MM.1S (cell line): ENCODE data around the gene KLHDC8A.

Source experiments
- EZH2phosphoT487 ChIP-seq: fragments of 300-600 bp; sonication (generic); IDR thresholded peaks from 2 replicates; pipeline ENCODE4 v1.6.1; 2018; ENCODE audit warnings: antibody characterized with exemption, low read length
- TF ChIP-seq, protein P1 (sequence below): fragments of 300-600 bp; sonication (generic); IDR thresholded peaks from 2 replicates; pipeline ENCODE4 v1.5.1; 2016; ENCODE audit warnings: antibody characterized with exemption, low read length, mixed read lengths

DNA sequence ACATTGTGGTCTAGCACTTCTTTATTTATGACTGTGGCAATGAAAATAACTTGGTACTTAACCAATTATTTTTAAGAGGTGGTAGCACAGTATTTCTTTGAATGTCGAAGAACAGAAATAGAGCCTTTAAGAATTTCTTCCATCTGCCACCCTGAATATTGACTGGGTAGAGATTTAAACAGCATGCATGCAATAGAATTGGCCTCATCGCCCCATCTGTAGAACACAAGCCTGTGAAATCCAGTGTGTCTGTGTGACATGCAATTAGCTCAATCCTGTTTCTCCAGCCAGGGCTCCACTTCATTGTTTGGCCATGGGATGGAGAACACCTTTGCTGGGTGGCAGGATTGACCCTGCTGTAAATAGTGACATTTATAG is 17.1 kb upstream of the KLHDC8A start:
- TF ChIP-seq, protein P1, sequence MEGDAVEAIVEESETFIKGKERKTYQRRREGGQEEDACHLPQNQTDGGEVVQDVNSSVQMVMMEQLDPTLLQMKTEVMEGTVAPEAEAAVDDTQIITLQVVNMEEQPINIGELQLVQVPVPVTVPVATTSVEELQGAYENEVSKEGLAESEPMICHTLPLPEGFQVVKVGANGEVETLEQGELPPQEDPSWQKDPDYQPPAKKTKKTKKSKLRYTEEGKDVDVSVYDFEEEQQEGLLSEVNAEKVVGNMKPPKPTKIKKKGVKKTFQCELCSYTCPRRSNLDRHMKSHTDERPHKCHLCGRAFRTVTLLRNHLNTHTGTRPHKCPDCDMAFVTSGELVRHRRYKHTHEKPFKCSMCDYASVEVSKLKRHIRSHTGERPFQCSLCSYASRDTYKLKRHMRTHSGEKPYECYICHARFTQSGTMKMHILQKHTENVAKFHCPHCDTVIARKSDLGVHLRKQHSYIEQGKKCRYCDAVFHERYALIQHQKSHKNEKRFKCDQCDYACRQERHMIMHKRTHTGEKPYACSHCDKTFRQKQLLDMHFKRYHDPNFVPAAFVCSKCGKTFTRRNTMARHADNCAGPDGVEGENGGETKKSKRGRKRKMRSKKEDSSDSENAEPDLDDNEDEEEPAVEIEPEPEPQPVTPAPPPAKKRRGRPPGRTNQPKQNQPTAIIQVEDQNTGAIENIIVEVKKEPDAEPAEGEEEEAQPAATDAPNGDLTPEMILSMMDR = no peak
- TF ChIP-seq EZH2phosphoT487 = no peak
